HEK293 (cell line): Measurements from ENCODE around the gene SEPTIN3.
A peak's percentile ranks its signal among the peaks of the same experiment; 100 is the strongest.

ENCODE experiments used
- CTCF ChIA-PET: fragments of 350-600 bp; formaldehyde crosslinking; extraction: SDS; loops from one replicate; lab custom pipeline; 2021; ENCODE audit warnings: antibody characterized with exemption; lab: Yijun Ruan, JAX
- POLR2A ChIA-PET: fragments of 300-600 bp; formaldehyde crosslinking; extraction: SDS; loops from one replicate; lab custom pipeline; 2020; ENCODE audit warnings: antibody characterized with exemption, inconsistent platforms; lab: Yijun Ruan, JAX
- H3K27ac ChIP-seq: fragments of 200-500 bp; sonication (Bioruptor generic); 2 replicates; pipeline ENCODE4 v1.5.1; 2014; ENCODE audit warnings: low read depth, low read length, control low read depth, inconsistent platforms; ENCODE audit errors: extremely low read depth
- H3K36me3 ChIP-seq, 2 experiments: fragments of 200-500 bp in 1 of 2; sonication (Bioruptor generic) in 1 of 2; 1 replicate in 1 of 2; 2 replicates in 1 of 2; pipeline ENCODE4 v1.5.1; 2014 to 2017; ENCODE audit warnings: inconsistent platforms in 2 of 2, low read length in 2 of 2; ENCODE audit not compliant: control insufficient read depth in 2 of 2, insufficient read depth in 1 of 2
- H3K4me1 ChIP-seq: fragments of 200-500 bp; sonication (Bioruptor generic); 2 replicates; pipeline ENCODE4 v1.5.1; 2014; ENCODE audit warnings: mild to moderate bottlenecking, low read length, inconsistent platforms; ENCODE audit not compliant: control insufficient read depth, insufficient read depth
- H3K4me3 ChIP-seq: 2 replicates; pipeline ENCODE4 v1.5.1; 2011; ENCODE audit warnings: low read depth, mild to moderate bottlenecking, control low read depth, low read length, moderate library complexity
- H3K9me3 ChIP-seq: fragments of 200-500 bp; sonication (Bioruptor generic); 2 replicates; pipeline ENCODE4 v1.5.1; 2014; ENCODE audit warnings: low read depth, low read length, inconsistent platforms; ENCODE audit not compliant: control insufficient read depth, insufficient read depth
- GFI1B ChIP-seq: fragments of 450-650 bp; formaldehyde crosslinking; IDR thresholded peaks from 2 replicates; pipeline ENCODE4 v1.5.1; 2016; ENCODE audit warnings: missing biosample characterization, missing genetic modification characterization
- GLIS1 ChIP-seq: fragments of 450-650 bp; formaldehyde crosslinking; IDR thresholded peaks from 2 replicates; pipeline ENCODE4 v1.5.1; 2016; ENCODE audit warnings: missing biosample characterization, missing genetic modification characterization
- KLF10 ChIP-seq: fragments of 450-650 bp; IDR thresholded peaks from 2 replicates; pipeline ENCODE4 v1.5.1; 2018; ENCODE audit warnings: missing biosample characterization, mild to moderate bottlenecking, missing genetic modification characterization
- KLF7 ChIP-seq: fragments of 450-650 bp; formaldehyde crosslinking; IDR thresholded peaks from 2 replicates; pipeline ENCODE4 v1.5.1; 2016; ENCODE audit warnings: missing biosample characterization, missing genetic modification characterization, borderline replicate concordance
- OVOL3 ChIP-seq: fragments of 450-650 bp; formaldehyde crosslinking; IDR thresholded peaks from 2 replicates; pipeline ENCODE4 v1.5.1; 2016; ENCODE audit warnings: missing biosample characterization, missing genetic modification characterization
- ZBTB17 ChIP-seq: fragments of 450-650 bp; formaldehyde crosslinking; IDR thresholded peaks from 2 replicates; pipeline ENCODE4 v1.5.1; 2016; ENCODE audit warnings: missing biosample characterization, missing genetic modification characterization
- ZBTB48 ChIP-seq: fragments of 450-650 bp; formaldehyde crosslinking; IDR thresholded peaks from 2 replicates; pipeline ENCODE4 v1.5.1; 2016; ENCODE audit warnings: missing biosample characterization, missing genetic modification characterization
- ZIC2 ChIP-seq: fragments of 450-650 bp; formaldehyde crosslinking; IDR thresholded peaks from 2 replicates; pipeline ENCODE4 v1.5.1; 2016; ENCODE audit warnings: missing biosample characterization, missing genetic modification characterization
- ZNF114 ChIP-seq: fragments of 450-650 bp; formaldehyde crosslinking; IDR thresholded peaks from 2 replicates; pipeline ENCODE4 v1.5.0; 2017; ENCODE audit warnings: missing biosample characterization, missing genetic modification characterization
- ZNF184 ChIP-seq: fragments of 450-650 bp; IDR thresholded peaks from 2 replicates; pipeline ENCODE4 v1.5.1; 2018; ENCODE audit warnings: missing biosample characterization, mild to moderate bottlenecking, missing genetic modification characterization
- ZNF214 ChIP-seq: fragments of 450-650 bp; formaldehyde crosslinking; IDR thresholded peaks from 2 replicates; pipeline ENCODE4 v1.5.1; 2017; ENCODE audit warnings: missing biosample characterization, mild to moderate bottlenecking, missing genetic modification characterization, borderline replicate concordance
- ZNF248 ChIP-seq: fragments of 450-650 bp; formaldehyde crosslinking; IDR thresholded peaks from 2 replicates; pipeline ENCODE4 v1.5.1; 2017; ENCODE audit warnings: missing biosample characterization, missing genetic modification characterization
- ZNF394 ChIP-seq: fragments of 450-650 bp; formaldehyde crosslinking; IDR thresholded peaks from 2 replicates; pipeline ENCODE4 v1.5.1; 2016; ENCODE audit warnings: missing biosample characterization, missing genetic modification characterization, mild to moderate bottlenecking, moderate library complexity, borderline replicate concordance
- ZNF558 ChIP-seq: fragments of 450-650 bp; formaldehyde crosslinking; IDR thresholded peaks from 2 replicates; pipeline ENCODE4 v1.5.1; 2016; ENCODE audit warnings: missing biosample characterization, missing genetic modification characterization
- ZNF610 ChIP-seq: fragments of 450-650 bp; formaldehyde crosslinking; IDR thresholded peaks from 2 replicates; pipeline ENCODE4 v1.5.1; 2016; ENCODE audit warnings: missing biosample characterization, missing genetic modification characterization, borderline replicate concordance
- ZSCAN16 ChIP-seq: fragments of 450-650 bp; formaldehyde crosslinking; IDR thresholded peaks from 2 replicates; pipeline ENCODE4 v1.5.1; 2016; ENCODE audit warnings: missing biosample characterization, missing genetic modification characterization
- TF ChIP-seq, protein P1 (sequence below): fragments of 450-650 bp; formaldehyde crosslinking; IDR thresholded peaks from 2 replicates; pipeline ENCODE4 v1.5.1; 2017; ENCODE audit warnings: missing biosample characterization, missing genetic modification characterization
- TF ChIP-seq, protein P2 (sequence below): fragments of 450-650 bp; formaldehyde crosslinking; IDR thresholded peaks from 2 replicates; pipeline ENCODE4 v1.5.1; 2016; ENCODE audit warnings: missing biosample characterization, missing genetic modification characterization
- TF ChIP-seq, protein P3 (sequence below): fragments of 450-650 bp; formaldehyde crosslinking; IDR thresholded peaks from 2 replicates; pipeline ENCODE4 v1.5.1; 2016; ENCODE audit warnings: missing biosample characterization, missing genetic modification characterization
- TF ChIP-seq, protein P4 (sequence below): fragments of 450-650 bp; formaldehyde crosslinking; IDR thresholded peaks from 2 replicates; pipeline ENCODE4 v1.5.1; 2017; ENCODE audit warnings: missing biosample characterization, missing genetic modification characterization
- TF ChIP-seq, protein P5 (sequence below): IDR thresholded peaks from 2 replicates; pipeline ENCODE4 v1.6.1; 2011; ENCODE audit warnings: mild to moderate bottlenecking, low read depth, low read length, borderline replicate concordance
- TF ChIP-seq, protein P6 (sequence below): fragments of 450-650 bp; formaldehyde crosslinking; IDR thresholded peaks from 2 replicates; pipeline ENCODE4 v1.5.1; 2017; ENCODE audit warnings: missing biosample characterization, missing genetic modification characterization
- TF ChIP-seq, protein P7 (sequence below): fragments of 450-650 bp; formaldehyde crosslinking; IDR thresholded peaks from 2 replicates; pipeline ENCODE4 v1.5.1; 2016; ENCODE audit warnings: missing biosample characterization, missing genetic modification characterization, borderline replicate concordance

SEPTIN3 gene

DNA sequence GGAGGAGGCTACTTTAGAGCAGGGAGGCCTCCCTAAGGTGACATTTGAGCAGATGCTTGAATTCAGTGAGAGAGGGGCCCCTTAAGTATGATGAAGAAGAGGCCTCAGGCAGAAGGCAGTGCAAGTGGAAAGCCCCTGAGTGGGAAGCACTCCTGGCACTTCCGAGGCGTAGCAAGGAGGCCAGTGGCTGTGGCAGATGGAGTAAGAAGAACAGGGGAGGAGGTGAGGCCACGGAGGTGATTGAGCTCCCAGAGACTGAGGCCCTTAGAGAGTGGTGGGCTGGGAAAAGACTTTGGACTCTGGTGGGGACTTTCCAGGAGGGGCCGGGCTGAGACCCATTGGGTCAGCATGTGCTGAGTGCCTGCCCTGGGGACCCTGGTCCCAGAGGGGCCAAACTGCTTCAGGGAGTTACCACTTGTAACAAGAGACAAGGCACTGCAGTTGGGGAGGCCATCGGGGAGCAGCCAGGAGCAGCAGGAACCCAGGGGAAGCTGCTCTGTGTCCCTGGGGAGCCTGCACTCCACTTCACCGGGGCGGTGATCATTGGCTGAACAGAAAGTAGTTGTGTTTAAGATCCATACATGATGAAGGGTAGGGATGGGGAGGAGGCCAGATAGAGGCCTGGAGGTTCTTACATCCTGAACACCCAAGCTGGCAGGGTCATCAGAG is 19.8 kb upstream of the SEPTIN3 start:
- Histone ChIP-seq H3K4me3 (no peak overlapping the region), H3K4me1 (no peaks in the 10 kb centered on the region), H3K9me3 (no peaks in the 10 kb centered on the region), H3K36me3 (peaks cover 9 to 14% of the 10 kb centered on the region in 2 experiments; a peak in 2 of 3 replicates), H3K27ac (0 out of 2 replicates have a peak overlapping the region, but pooled peaks have one; percentile 14)
- POLR2A ChIA-PET = interaction anchor here (0.6 kb wide), 1 partner anchor 12 kb away, joined by 6 read pairs; no protein-coding TSS in a partner anchor
- CTCF ChIA-PET = interaction anchor here (0.7 to 3.2 kb wide), 5 partner anchors 8 to 297 kb away, joined by 3 to 26 read pairs (median 3); no protein-coding TSS in a partner anchor
- TF ChIP-seq, protein P1, sequence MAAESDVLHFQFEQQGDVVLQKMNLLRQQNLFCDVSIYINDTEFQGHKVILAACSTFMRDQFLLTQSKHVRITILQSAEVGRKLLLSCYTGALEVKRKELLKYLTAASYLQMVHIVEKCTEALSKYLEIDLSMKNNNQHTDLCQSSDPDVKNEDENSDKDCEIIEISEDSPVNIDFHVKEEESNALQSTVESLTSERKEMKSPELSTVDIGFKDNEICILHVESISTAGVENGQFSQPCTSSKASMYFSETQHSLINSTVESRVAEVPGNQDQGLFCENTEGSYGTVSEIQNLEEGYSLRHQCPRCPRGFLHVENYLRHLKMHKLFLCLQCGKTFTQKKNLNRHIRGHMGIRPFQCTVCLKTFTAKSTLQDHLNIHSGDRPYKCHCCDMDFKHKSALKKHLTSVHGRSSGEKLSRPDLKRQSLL = peak; percentile 66; the same call in 1 of the 2 replicates
- TF ChIP-seq GLIS1 (tag by site-specific recombination) = peak; percentile 53
- TF ChIP-seq ZNF114 (tag by site-specific recombination) = no peak
- no peak for TF ChIP-seq OVOL3 (tag by site-specific recombination)
- TF ChIP-seq ZNF184 (tag by site-specific recombination) = no peak
- no peak for TF ChIP-seq KLF10
- TF ChIP-seq ZNF558 (tag by site-specific recombination) = no peak
- peak; percentile 85; the same call in 1 of the 2 replicates for TF ChIP-seq ZNF394
- TF ChIP-seq, protein P2, sequence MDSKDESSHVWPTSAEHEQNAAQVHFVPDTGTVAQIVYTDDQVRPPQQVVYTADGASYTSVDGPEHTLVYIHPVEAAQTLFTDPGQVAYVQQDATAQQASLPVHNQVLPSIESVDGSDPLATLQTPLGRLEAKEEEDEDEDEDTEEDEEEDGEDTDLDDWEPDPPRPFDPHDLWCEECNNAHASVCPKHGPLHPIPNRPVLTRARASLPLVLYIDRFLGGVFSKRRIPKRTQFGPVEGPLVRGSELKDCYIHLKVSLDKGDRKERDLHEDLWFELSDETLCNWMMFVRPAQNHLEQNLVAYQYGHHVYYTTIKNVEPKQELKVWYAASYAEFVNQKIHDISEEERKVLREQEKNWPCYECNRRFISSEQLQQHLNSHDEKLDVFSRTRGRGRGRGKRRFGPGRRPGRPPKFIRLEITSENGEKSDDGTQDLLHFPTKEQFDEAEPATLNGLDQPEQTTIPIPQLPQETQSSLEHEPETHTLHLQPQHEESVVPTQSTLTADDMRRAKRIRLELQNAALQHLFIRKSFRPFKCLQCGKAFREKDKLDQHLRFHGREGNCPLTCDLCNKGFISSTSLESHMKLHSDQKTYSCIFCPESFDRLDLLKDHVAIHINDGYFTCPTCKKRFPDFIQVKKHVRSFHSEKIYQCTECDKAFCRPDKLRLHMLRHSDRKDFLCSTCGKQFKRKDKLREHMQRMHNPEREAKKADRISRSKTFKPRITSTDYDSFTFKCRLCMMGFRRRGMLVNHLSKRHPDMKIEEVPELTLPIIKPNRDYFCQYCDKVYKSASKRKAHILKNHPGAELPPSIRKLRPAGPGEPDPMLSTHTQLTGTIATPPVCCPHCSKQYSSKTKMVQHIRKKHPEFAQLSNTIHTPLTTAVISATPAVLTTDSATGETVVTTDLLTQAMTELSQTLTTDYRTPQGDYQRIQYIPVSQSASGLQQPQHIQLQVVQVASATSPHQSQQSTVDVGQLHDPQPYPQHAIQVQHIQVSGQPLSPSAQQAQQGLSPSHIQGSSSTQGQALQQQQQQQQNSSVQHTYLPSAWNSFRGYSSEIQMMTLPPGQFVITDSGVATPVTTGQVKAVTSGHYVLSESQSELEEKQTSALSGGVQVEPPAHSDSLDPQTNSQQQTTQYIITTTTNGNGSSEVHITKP (tag by site-specific recombination) = peak; percentile 43; the same call in 1 of the 2 replicates
- TF ChIP-seq KLF7 = no peak
- no peak for TF ChIP-seq ZNF610 (tag by site-specific recombination)
- TF ChIP-seq ZIC2 (tag by site-specific recombination) = peak; percentile 64
- no peak for TF ChIP-seq ZBTB17 (tag by site-specific recombination)
- no peak for TF ChIP-seq ZBTB48 (tag by site-specific recombination)
- TF ChIP-seq, protein P3, sequence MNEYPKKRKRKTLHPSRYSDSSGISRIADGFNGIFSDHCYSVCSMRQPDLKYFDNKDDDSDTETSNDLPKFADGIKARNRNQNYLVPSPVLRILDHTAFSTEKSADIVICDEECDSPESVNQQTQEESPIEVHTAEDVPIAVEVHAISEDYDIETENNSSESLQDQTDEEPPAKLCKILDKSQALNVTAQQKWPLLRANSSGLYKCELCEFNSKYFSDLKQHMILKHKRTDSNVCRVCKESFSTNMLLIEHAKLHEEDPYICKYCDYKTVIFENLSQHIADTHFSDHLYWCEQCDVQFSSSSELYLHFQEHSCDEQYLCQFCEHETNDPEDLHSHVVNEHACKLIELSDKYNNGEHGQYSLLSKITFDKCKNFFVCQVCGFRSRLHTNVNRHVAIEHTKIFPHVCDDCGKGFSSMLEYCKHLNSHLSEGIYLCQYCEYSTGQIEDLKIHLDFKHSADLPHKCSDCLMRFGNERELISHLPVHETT = no peak
- TF ChIP-seq ZNF214 (tag by site-specific recombination) = no peak
- TF ChIP-seq, protein P4, sequence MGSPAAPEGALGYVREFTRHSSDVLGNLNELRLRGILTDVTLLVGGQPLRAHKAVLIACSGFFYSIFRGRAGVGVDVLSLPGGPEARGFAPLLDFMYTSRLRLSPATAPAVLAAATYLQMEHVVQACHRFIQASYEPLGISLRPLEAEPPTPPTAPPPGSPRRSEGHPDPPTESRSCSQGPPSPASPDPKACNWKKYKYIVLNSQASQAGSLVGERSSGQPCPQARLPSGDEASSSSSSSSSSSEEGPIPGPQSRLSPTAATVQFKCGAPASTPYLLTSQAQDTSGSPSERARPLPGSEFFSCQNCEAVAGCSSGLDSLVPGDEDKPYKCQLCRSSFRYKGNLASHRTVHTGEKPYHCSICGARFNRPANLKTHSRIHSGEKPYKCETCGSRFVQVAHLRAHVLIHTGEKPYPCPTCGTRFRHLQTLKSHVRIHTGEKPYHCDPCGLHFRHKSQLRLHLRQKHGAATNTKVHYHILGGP = no peak
- no peak for TF ChIP-seq ZNF248 (tag by site-specific recombination)
- no peak for TF ChIP-seq ZSCAN16 (tag by site-specific recombination)
- TF ChIP-seq GFI1B = no peak
- TF ChIP-seq, protein P5, sequence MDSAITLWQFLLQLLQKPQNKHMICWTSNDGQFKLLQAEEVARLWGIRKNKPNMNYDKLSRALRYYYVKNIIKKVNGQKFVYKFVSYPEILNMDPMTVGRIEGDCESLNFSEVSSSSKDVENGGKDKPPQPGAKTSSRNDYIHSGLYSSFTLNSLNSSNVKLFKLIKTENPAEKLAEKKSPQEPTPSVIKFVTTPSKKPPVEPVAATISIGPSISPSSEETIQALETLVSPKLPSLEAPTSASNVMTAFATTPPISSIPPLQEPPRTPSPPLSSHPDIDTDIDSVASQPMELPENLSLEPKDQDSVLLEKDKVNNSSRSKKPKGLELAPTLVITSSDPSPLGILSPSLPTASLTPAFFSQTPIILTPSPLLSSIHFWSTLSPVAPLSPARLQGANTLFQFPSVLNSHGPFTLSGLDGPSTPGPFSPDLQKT = no peak
- TF ChIP-seq, protein P6, sequence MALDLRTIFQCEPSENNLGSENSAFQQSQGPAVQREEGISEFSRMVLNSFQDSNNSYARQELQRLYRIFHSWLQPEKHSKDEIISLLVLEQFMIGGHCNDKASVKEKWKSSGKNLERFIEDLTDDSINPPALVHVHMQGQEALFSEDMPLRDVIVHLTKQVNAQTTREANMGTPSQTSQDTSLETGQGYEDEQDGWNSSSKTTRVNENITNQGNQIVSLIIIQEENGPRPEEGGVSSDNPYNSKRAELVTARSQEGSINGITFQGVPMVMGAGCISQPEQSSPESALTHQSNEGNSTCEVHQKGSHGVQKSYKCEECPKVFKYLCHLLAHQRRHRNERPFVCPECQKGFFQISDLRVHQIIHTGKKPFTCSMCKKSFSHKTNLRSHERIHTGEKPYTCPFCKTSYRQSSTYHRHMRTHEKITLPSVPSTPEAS = no peak
- TF ChIP-seq, protein P7, sequence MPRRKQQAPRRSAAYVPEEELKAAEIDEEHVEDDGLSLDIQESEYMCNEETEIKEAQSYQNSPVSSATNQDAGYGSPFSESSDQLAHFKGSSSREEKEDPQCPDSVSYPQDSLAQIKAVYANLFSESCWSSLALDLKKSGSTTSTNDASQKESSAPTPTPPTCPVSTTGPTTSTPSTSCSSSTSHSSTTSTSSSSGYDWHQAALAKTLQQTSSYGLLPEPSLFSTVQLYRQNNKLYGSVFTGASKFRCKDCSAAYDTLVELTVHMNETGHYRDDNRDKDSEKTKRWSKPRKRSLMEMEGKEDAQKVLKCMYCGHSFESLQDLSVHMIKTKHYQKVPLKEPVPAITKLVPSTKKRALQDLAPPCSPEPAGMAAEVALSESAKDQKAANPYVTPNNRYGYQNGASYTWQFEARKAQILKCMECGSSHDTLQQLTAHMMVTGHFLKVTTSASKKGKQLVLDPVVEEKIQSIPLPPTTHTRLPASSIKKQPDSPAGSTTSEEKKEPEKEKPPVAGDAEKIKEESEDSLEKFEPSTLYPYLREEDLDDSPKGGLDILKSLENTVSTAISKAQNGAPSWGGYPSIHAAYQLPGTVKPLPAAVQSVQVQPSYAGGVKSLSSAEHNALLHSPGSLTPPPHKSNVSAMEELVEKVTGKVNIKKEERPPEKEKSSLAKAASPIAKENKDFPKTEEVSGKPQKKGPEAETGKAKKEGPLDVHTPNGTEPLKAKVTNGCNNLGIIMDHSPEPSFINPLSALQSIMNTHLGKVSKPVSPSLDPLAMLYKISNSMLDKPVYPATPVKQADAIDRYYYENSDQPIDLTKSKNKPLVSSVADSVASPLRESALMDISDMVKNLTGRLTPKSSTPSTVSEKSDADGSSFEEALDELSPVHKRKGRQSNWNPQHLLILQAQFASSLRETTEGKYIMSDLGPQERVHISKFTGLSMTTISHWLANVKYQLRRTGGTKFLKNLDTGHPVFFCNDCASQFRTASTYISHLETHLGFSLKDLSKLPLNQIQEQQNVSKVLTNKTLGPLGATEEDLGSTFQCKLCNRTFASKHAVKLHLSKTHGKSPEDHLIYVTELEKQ (tag by site-specific recombination) = no peak
